ENCODE data around the gene CSMD2.

- TF ChIP-seq CTCF (IDR thresholded peaks at IDR 0.05; ENCODE audit: control extremely low read depth in 1 of 3, insufficient read depth in 1 of 3, low read depth in 1 of 3, low read length in 3 of 3) (no peak), SIN3A (conservative IDR thresholded peaks at IDR 0.05 in 1 of 2, IDR thresholded peaks at IDR 0.05 in 1 of 2; ENCODE audit: low read depth in 1 of 2, low read length in 2 of 2) (no peak), EZH2 (IDR thresholded peaks at IDR 0.05; ENCODE audit: low read depth, low read length, severe bottlenecking) (no peak), NANOG (IDR thresholded peaks at IDR 0.05; ENCODE audit: insufficient read depth, low read depth, low read length, poor library complexity, severe bottlenecking) (no peak), POLR2AphosphoS5 (IDR thresholded peaks at IDR 0.05; ENCODE audit: low read depth, low read length) (no peak), ZNF274 (IDR thresholded peaks at IDR 0.05; ENCODE audit: borderline replicate concordance, extremely low read depth, low read length) (no peak), SRF (IDR thresholded peaks at IDR 0.05; ENCODE audit: low read depth, low read length) (no peak), POLR2A (IDR thresholded peaks at IDR 0.05; ENCODE audit: control extremely low read depth in 1 of 2, low read depth in 2 of 2, low read length in 2 of 2) (no peak), EGR1 (IDR thresholded peaks at IDR 0.05; ENCODE audit: borderline replicate concordance, low read depth, low read length) (no peak)
- TF ChIP-seq, protein P1, sequence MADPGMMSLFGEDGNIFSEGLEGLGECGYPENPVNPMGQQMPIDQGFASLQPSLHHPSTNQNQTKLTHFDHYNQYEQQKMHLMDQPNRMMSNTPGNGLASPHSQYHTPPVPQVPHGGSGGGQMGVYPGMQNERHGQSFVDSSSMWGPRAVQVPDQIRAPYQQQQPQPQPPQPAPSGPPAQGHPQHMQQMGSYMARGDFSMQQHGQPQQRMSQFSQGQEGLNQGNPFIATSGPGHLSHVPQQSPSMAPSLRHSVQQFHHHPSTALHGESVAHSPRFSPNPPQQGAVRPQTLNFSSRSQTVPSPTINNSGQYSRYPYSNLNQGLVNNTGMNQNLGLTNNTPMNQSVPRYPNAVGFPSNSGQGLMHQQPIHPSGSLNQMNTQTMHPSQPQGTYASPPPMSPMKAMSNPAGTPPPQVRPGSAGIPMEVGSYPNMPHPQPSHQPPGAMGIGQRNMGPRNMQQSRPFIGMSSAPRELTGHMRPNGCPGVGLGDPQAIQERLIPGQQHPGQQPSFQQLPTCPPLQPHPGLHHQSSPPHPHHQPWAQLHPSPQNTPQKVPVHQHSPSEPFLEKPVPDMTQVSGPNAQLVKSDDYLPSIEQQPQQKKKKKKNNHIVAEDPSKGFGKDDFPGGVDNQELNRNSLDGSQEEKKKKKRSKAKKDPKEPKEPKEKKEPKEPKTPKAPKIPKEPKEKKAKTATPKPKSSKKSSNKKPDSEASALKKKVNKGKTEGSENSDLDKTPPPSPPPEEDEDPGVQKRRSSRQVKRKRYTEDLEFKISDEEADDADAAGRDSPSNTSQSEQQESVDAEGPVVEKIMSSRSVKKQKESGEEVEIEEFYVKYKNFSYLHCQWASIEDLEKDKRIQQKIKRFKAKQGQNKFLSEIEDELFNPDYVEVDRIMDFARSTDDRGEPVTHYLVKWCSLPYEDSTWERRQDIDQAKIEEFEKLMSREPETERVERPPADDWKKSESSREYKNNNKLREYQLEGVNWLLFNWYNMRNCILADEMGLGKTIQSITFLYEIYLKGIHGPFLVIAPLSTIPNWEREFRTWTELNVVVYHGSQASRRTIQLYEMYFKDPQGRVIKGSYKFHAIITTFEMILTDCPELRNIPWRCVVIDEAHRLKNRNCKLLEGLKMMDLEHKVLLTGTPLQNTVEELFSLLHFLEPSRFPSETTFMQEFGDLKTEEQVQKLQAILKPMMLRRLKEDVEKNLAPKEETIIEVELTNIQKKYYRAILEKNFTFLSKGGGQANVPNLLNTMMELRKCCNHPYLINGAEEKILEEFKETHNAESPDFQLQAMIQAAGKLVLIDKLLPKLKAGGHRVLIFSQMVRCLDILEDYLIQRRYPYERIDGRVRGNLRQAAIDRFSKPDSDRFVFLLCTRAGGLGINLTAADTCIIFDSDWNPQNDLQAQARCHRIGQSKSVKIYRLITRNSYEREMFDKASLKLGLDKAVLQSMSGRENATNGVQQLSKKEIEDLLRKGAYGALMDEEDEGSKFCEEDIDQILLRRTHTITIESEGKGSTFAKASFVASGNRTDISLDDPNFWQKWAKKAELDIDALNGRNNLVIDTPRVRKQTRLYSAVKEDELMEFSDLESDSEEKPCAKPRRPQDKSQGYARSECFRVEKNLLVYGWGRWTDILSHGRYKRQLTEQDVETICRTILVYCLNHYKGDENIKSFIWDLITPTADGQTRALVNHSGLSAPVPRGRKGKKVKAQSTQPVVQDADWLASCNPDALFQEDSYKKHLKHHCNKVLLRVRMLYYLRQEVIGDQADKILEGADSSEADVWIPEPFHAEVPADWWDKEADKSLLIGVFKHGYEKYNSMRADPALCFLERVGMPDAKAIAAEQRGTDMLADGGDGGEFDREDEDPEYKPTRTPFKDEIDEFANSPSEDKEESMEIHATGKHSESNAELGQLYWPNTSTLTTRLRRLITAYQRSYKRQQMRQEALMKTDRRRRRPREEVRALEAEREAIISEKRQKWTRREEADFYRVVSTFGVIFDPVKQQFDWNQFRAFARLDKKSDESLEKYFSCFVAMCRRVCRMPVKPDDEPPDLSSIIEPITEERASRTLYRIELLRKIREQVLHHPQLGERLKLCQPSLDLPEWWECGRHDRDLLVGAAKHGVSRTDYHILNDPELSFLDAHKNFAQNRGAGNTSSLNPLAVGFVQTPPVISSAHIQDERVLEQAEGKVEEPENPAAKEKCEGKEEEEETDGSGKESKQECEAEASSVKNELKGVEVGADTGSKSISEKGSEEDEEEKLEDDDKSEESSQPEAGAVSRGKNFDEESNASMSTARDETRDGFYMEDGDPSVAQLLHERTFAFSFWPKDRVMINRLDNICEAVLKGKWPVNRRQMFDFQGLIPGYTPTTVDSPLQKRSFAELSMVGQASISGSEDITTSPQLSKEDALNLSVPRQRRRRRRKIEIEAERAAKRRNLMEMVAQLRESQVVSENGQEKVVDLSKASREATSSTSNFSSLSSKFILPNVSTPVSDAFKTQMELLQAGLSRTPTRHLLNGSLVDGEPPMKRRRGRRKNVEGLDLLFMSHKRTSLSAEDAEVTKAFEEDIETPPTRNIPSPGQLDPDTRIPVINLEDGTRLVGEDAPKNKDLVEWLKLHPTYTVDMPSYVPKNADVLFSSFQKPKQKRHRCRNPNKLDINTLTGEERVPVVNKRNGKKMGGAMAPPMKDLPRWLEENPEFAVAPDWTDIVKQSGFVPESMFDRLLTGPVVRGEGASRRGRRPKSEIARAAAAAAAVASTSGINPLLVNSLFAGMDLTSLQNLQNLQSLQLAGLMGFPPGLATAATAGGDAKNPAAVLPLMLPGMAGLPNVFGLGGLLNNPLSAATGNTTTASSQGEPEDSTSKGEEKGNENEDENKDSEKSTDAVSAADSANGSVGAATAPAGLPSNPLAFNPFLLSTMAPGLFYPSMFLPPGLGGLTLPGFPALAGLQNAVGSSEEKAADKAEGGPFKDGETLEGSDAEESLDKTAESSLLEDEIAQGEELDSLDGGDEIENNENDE (IDR thresholded peaks at IDR 0.05; ENCODE audit: insufficient replicate concordance, low read length), result no peak
These were observed 174.7 kb downstream of the CSMD2 start for GRCh38 chr1:33990281-33990680.
